Hematopoietic multipotent progenitor cell treated with erythropoietin and hydrocortisone succinate and interleukin-3 and kit ligand, for 17 days (in vitro differentiated cells): ENCODE measurements around the gene THAP7.
A peak's percentile ranks its signal among the peaks of the same experiment; 100 is the strongest.

ENCODE experiments used
- DNase-seq: peaks from one replicate; pipeline ENCODE4 v3.0.0-alpha.2; 2015; ENCODE audit warnings: low spot score

The THAP7 gene

GRCh38 chr22:21030621-21031544 is 29.0 kb upstream of the THAP7 start:
- no peak for DNase-seq

- DNase-seq: no peak
Observed at GRCh38 chr22:21030032-21030431, 28.1 kb upstream of the THAP7 start.

- no peak for DNase-seq
Observed at GRCh38 chr22:21029486-21030025, 27.6 kb upstream of the THAP7 start.

GRCh38 chr22:21028277-21029251 is 26.6 kb upstream of the THAP7 start:
- no peak for DNase-seq

GRCh38 chr22:21026783-21027692 is 25.1 kb upstream of the THAP7 start:
- no peak for DNase-seq

GRCh38 chr22:21025763-21026755 is 24.1 kb upstream of the THAP7 start:
- DNase-seq: no peak

GRCh38 chr22:21025266-21025665 is 23.3 kb upstream of the THAP7 start:
- DNase-seq: no peak

GRCh38 chr22:21022955-21023614 is 21.2 kb upstream of the THAP7 start:
- no peak for DNase-seq

GRCh38 chr22:21022507-21022906 is 20.6 kb upstream of the THAP7 start:
- no peak for DNase-seq

- DNase-seq: no peak
Observed at GRCh38 chr22:21020802-21021429, 19.0 kb upstream of the THAP7 start.

- no peak for DNase-seq
Observed at GRCh38 chr22:21018314-21018713, 16.4 kb upstream of the THAP7 start.

GRCh38 chr22:21016644-21017420 is 14.9 kb upstream of the THAP7 start:
- no peak for DNase-seq

- DNase-seq: no peak
Observed at GRCh38 chr22:21015466-21016006, 13.6 kb upstream of the THAP7 start.

GRCh38 chr22:21014726-21015465 is 13.0 kb upstream of the THAP7 start, which contains the start of gene P2RX6:
TSS of gene P2RX6 (plus strand) at chr22:21015165. CDS start at chr22:21015175, 10 bp downstream.
- DNase-seq: peak; percentile 39

GRCh38 chr22:21014202-21014725 is 12.3 kb upstream of the THAP7 start:
- DNase-seq: peak; percentile 43

- no peak for DNase-seq
Observed at GRCh38 chr22:21013657-21014201, 11.8 kb upstream of the THAP7 start.
